Fibroblast of skin of right biceps (primary cell): ENCODE results near the gene CRYGD.
"Not testable (repeated sequence)": the region's sequence is repeated elsewhere in the genome, so short reads cannot be mapped to it uniquely, and the experiment has no call there.

Experiments
- DNase-seq: peaks from one replicate; pipeline ENCODE4 v3.0.0-alpha.2; 2013

The CRYGD gene

DNA sequence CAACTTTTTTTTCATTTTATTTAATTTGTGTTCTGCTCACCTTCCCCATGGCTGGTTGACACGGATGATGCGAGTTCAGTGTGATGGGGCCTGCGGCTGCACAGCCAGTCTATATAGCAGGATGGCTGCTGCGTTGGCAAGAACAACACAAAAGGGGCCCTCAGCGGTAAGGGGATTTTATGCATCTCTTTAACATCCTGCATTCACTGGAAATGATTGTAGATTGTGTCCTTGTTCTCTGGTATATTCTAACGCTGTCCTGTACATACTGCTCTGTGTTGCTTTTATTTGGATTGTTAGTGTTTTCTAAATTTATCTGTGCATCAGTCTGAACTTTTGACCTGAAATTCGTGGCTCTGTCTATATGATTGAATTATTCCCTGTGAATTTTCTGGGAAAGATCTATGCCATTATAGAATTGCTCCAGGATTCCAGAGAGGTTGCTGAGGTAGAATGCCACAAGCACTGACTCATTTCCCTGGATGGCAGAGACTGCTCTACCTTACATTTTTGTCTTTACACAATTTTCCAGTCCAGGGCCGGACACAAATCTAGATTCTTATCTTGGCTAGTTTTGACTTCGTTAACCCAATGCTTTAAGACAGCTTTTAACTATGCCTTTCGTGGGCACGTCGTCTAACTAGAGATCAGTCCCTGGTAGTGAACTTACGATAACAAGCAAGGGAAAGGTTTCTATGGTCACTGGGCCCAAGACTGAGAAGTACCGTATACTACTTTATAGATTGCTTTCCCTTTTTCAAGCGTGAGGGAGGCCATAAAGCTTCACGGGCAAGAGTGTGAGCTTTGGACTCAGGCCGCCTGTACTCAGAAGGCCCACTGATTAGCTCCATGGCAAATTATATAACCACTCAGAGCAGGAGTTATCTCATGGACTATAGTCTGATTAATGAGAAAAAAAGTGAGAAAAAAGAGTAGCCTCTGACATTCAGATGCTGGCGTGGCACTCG, 5.7 kb upstream of the CRYGD start, which contains the start of gene CRYGC:
Gene CRYGC (minus strand): TSS at position 85 of the 968 bp plus-strand sequence. CDS start 36 bp downstream, at position 49.
- DNase-seq = no peak

DNA sequence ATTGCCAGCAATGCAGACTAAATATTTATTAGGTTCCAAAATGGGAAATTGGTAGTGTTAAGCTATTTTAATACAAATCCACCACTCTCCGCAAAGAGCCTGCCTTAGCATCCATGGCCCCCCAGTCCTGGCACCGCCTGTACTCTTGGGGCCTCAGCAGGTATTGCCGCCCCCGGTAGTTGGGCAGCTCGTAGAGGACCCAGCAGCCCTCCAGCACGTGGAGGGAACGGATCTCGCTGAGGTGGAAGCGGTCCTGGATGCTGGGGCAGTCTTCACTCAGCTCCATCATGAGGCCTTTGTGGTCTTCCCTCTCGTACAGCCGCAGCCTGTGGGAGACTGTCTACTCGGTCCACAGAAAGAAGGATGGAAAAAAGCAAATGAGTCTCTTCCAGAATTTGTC, 3.8 kb upstream of the CRYGD start:
- DNase-seq = no peak

DNA sequence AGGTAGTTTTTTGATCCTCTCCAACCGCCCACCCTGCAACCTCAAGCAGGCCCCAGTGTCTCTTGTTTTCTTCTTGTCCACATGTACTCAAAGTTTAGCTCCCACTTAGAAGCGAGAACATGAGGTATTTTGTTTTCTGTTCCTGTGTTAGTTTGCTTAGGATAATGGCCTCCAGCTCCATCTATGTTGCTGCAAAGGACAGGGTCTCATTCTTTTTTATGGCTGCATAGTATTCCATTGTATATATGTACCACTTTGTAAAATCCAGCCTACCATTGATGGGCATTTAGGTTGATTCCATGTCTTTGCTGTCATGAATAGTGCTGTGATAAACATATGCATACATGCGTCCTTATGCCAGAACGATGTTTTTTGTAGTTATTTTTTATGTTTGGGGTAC, 2.8 kb upstream of the CRYGD start:
- DNase-seq = no peak

DNA sequence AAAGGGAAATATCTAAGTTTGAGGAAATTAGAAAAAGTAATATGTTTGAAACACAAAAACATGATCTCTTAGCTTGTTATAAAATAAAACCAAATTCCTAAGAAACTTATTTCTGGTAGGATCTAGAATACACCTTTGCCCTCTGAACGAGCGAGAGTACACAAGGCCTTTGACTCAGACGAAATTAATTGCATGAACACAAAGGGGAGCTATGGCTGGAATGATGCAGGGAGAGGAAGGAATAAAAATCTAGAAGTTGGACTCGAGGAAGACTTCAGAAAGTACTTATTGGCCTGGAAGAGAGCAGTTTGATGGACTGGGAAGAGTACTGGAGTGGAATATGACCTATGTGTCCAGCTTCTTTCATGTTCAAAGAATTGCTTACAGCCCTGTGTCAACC, 927 bp upstream of the CRYGD start:
- DNase-seq = no peak

DNA sequence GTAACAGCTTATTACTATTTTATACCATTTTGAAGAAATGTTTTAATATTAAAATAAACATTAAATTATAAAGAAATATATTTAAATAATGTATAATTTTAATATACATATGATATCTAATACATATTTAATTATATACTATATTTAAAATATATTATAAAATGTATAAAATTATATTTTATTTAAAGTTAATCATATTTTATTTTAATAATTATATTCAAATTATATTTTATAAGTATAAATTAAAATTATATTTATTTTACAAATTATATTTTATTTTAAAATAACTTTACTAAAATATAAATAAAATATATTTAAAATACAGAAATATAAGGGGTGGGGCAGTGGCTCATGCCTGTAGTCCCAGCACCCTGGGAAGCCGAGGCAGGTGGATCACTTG, 2.1 kb downstream of the CRYGD start:
- DNase-seq = no peak

DNA sequence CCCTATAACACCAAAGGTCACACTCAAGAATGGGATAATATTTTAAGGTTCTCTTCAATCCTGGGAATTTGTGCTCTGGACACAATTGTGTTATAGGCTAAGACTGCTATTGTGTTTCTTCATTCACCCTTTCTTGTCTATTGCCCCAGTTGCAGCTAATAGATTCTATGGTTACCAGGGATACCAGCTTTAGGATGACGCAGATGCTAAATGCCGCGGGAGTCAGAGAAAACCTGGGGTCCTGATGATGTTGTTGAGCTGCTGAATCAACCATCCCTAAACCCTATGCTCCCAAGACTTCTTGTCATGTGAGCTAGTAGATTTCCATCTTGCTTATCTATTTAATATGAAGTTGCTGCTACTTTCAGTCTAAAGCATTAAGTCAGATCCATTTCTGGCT, 5.4 kb downstream of the CRYGD start:
- no peak for DNase-seq

DNA sequence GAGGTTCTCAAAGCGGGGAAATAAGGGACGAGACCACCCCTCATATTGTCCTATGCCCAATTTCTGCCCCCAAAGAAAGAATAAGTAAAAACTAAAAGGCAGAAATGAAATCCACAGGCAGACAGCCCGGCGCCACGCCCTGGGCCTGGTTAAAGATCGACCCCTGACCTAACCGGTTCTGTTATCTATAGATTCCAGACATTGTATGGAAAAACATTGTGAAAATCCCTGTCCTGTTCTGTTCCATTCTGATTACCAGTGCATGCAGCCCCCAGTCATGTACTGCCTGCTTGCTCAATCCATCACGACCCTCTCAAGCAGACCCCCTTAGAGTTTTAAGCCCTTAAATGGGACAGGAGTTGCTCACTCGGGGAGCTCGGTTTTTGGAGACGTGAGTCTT, 6.9 kb downstream of the CRYGD start:
- not testable (repeated sequence) for DNase-seq

DNA sequence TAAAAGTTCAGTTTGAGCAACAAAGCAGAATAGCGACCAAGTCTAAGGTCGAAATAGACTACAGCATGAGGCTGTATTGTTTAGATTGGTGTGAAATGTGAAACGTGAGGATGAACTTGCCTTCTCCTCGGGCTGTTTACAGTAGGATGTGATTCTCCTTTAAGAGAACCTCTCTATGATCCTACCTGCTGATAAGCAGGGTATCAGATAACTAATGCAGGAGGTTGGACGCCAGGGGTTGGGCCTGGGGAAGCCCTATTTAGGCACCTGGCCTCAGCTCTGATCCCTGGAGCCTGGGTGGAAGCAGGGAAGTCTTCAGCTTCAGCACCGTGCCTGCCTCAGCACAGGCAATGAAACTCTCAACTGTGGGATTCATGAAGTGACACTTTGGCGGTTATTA, 11.4 kb downstream of the CRYGD start:
- no peak for DNase-seq

DNA sequence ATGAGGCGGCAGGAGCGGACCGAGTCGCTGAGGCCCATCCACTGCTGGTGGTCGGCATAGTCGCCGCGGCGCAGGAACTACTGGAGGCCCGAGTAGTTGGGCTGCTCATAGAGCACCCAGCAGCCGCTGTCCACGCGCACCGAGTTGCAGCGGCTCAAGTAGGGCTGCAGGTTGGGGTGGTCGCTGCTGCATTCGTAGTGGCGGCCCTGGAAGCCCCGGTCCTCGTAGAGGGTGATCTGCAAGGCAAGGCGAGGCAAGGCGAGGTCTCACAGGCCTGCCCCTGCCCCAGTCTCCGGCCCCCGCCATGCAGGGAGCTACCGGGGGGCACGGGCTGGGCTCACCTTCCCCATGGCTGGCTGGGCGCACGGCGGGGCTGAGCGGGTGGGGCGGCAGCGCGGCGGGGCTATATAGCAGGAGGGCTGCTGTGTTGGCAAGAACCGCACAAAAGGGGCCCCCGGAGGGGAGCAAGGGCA, 12.0 kb downstream of the CRYGD start:
- not testable (repeated sequence) for DNase-seq

DNA sequence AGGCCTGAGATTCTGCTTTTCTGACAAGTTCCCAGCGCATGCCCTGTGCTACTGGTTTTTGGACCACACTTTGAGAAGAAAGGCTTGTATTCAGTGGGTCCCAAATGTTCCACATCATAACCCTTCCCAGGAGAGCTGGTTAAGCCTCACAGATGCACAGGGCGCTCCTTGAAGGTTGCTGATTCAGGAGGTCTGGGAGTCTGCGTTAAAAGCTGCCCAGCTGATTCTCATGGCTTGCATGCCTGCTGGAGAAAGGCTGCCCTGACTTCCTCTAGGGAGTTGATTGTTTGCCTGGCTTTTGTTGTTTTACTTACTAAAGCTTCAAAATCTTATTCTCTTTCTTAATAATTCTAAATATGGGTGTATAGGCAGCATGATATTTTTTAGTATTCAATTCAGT, 20.7 kb downstream of the CRYGD start:
- no peak for DNase-seq

DNA sequence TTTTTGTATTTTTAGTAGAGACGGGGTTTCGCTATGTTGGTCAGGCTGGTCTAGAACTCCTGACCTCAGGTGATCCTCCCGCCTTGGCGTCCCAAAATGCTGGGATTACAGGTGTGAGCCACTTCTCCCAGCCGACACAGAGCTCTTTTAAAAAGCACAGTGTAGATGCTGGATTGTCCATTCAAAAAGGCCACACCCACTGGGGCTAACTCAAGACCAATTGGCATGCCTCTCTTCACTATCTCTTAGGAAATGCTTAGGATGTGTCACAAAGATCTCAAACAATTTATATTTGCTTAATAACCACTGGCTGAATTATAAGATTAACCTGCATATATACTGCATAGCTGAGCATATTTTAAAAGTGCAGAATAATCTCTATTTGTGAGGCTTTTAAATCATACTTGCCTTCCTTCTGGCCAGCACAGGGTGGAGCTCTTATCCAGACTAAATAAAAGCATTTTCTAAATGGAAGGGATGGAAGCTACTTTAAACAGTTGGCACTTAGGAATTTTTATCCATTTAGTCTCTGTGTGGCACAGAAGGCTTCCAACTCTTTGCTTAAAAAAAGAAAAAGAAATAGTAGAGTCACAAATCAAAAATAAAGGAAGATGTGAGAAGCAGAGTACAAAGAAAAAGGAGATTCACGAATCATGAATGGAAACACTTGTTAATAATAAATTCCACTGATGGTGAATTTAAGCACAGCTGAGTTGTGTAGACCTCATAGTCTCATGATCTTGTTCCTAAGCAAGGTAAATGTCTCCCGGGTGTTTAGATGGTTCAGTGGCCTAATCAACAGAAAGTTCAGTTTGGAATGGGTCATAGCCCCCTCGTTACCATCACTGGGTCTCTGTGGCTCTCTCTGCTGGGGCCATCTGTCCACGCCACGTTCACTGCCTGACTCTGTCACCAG, 22.4 kb downstream of the CRYGD start:
- no peak for DNase-seq

DNA sequence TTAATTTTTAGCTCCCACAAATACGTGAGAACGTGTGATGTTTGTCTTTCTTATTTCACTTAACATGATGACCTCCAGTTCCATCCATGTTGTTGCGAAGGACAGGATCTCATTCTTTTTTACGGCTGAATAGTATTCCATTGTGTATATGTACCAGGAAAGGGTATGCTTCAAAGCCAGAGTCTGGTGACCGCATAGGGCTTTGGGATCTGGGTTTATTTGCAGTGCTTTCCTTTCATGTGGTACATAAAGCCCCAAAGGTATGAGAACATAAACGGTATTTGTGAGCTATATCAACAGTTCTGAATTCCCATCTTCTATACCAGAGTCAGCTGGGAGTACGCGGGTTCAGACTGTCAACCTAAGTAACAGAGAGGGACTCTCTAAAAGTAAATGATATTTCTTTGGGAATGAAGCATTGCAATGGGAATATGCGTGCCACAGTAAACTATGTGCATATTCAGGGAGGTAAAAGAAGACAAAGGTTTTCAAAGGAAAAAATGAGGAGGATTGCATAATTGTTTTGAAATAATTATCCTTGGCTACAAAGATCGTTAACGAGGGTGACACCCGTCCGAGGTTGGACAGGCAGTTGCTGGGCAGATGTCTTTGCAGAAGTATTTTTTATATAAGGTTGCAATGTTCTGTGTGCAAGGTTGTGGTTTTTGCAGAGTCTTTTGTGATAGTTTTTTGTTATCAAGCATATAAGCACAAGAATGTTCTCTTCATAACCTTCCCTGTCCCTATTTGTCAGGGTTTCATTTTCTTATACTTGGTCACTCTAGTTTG, 24.4 kb downstream of the CRYGD start:
- no peak for DNase-seq

DNA sequence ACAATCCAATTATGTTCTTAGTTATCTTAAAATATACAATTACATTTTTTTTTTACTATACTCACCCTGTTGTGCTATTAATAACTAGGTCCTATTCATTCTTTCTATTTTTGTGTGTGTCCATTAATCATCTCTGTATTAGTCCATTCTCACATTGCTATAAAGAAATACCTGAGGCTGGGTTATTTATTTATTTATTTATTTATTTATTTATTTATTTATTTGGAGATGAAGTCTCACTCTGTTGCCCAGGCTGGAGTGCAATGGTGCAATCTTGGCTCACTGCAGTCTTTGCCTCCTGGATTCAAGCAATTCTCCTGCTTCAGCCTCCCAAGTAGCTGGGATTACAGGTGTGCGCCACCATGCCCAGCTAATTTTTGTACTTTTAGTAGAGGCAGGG, 25.6 kb downstream of the CRYGD start:
- not testable (repeated sequence) for DNase-seq

DNA sequence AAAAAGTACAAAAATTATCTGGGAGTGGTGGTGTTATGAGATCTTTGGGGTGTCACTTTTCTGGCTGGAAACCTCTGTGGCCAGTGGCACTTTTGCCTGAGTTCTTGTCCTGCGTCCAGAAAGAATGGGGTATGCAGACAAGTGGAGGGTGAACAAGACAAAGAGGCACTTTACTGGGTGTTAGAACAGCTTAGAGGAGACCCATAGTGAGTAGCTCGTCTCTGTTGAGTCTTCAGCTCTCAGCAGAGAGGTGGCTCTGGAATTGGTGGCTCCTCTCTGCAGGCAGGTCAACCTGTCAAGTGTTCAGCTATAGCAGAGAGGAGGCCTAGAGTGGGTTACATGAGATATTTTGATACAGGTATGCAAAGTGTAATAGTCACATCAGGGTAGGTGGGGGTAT, 26.1 kb downstream of the CRYGD start:
- no peak for DNase-seq

DNA sequence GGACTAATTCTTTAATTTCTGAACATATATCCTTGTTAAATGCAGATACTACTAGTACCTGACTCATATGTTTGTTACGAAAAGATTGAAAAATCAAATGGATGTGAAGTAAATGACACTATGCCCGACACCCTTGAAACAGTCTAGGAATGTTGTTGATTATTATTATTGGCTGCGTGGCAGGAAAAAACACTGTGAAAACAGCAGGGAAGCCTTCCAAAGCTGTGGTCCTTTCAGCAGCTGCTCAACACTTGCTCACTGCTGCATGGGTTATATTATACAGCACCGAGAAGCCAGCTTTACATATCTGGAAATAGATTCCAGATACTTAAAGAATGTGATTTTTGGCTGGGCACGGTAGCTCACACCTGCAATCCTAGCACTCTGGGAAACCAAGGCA, 26.5 kb downstream of the CRYGD start:
- peak; percentile 25 for DNase-seq

DNA sequence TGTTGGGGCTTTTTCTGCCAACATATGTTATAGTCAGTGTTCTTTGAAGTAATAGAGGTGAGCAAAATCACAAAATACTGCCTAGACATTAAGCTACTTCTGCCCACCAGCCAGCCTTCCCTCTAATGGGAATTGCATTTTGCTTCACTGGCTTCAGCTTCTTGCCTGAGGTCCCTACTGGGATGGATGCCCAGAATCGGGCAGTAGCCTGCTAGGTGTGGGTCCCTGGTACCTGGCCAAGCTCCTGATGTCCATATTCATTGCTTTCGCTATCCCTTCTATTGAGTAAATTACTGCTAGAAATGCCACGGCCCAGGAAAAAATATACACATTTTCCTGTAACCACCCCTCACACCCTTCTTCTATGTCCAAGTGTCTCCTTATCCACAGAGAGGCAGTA, 27.0 kb downstream of the CRYGD start:
- no peak for DNase-seq

DNA sequence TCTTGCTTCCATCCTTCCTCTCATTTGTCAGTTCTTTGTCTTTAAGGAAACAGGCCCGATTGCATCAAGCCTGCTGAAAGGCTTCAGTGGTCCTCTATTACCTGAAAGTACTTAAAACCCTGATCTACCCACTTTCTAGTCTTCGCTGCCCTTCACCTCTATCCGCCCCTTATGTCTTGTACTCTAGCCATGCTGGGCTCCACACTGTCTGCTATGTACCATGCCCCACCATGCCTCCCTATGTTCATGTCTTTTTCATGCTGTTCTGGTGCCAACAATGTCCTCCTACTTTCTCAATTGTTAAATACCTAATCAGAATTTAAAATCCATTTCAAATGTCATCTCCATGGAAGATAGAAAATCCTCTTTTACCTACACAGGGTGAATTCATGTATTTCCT, 28.2 kb downstream of the CRYGD start:
- DNase-seq = no peak

DNA sequence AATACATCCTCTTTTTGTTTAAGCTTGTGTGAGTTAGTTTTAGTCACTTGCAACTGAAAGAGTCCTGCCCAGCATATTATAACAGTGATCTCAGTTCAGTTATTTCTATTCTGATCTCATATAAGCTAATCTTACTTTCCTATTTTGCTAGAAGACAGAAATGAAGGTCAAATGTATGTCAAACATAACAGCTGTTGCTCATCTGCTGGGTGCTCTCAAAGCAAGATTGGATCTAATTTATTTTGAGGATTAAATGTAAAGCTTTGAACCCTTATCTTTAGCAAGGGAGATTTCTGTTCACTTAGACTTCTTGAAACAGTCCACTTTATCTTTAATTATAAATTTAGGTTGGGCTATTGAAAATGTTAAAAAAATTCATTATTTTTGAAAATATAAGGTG, 31.2 kb downstream of the CRYGD start:
- no peak for DNase-seq

DNA sequence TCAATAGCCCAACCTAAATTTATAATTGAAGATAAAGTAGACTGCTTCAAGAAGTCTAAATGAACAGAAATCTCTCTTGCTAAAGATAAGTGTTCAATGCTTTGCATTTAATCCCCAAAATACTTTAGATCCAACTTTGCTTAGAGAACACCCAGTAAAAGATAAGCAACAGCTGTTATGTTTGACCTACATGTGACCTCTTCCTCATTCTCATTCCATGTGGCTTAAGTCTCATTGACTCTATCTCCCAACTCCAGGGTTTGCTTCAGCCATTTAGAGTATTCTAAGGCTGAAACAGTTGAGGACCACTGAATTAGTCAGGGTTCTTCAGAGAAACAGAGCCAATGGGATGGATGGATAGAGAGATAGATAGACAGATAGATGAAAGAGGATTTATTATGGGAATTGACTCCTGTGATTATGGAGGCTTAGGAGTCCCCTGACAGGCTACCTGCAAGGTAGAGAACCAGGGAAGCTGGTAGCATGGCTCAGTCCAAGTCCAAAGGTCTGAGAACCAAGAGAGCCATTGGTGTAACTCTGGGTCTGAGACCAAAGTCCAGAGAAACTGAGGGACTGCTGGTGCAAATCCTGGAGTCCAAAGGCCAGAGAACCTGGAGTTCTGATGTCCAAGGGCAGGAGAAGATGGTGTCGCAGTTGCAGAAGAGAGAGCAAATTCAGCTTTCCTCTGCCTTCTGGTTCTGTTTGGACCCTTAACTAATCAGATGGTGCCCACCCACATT, 32.1 kb downstream of the CRYGD start:
- DNase-seq = no peak

DNA sequence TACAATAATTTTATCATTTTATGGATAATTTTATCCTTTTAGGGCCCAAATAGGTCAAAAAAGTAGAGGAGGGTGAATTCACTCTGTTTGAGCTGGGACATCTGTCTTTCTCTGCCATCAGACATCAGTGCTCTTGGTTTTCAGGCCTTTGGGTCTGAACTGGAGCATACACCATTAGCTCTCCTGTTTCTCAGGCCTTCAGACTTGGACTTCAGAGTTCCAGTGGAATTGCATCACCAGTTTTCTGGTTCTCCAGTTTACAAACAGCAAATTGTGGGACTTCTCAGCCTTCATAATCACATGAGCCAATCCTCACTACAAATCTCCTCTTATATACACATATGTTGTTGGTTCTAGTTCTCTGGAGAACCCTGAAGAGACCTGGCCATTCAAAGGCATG, 33.9 kb downstream of the CRYGD start:
- no peak for DNase-seq

DNA sequence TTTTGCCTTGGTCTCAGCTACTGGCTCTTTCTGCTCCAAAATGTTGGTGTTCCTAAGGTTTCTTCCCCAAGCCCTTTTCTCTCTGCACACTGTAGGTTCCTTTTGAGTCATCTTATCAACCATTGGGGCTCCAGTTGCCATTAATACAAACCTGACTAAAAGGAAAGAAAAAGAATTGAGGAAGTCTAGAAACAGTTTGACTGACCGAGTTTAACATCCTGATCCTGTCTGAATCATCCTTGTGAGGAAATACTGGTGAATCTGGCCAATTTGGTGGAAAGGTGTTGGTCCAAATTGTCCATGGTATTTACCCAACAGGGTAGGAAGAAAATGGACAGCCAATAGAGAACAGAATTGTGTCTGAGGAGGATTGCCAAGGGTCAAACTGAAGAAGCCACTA, 38.3 kb downstream of the CRYGD start:
- no peak for DNase-seq

DNA sequence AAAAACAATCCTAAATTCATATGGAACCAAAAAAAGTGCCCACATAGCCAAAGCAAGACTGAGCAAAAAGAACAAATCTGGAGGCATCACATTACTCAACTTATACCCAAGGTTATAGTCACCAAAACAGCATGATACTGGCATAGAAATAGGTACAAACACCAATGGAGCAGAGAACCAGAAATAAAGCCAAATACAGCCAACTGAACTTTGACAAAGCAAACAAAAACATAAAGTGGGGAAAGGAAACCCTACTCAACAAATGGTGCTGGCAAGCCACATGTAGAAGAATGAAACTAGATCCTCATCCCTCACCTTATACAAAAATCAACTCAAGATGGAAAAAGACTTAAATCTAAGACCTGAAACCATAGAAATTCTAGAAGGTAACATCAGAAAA, 40.5 kb downstream of the CRYGD start:
- DNase-seq = no peak
